ENCODE data around the gene TMEM42. TPM values are rescaled to one million over a fixed set of nuclear protein-coding genes. Genes with fewer than 3 reads are reported as not detected.

The TMEM42 gene
- total and polyA plus RNA-seq, 10 donors = 9.5 to 32.4 (median 14.8) TPM

- Histone ChIP-seq H3K4me1 (no peaks in the 10 kb centered on the region), H3K4me3 (no peak overlapping the region), H3K9me3 (no peaks in the 10 kb centered on the region), H3K27ac (no peak overlapping the region), H3K27me3 (replicated peaks in 1 of 7) (peaks cover 0 to 35% (median 0%) of the 10 kb centered on the region in 7 donors), H3K36me3 (no peaks in the 10 kb centered on the region)
- 68 to 78% (median 74%) methylated on average over 2 of the region's 2 CpGs for WGBS, 5 donors
- TF ChIP-seq CTCF (IDR thresholded peaks at IDR 0.05 in 8 of 11, conservative IDR thresholded peaks at IDR 0.05 in 3 of 11) (no peak), POLR2AphosphoS5 (IDR thresholded peaks at IDR 0.05) (no peak), POLR2A (IDR thresholded peaks at IDR 0.05) (no peak)
- no peak for DNase-seq
- intact Hi-C loops (cut with DNase I; ENCODE audit: low total_unique reads) = no loop called here
Measured at GRCh38 chr3:44896440-44896839, 34.7 kb downstream of the TMEM42 start.

- no peaks in the 10 kb centered on the region for H3K36me3 ChIP-seq
- H3K9me3 ChIP-seq = no peaks in the 10 kb centered on the region
- intact Hi-C loops (cut with DNase I; ENCODE audit: low total_unique reads) = no loop called here
- WGBS, 5 donors = 65 to 72% (median 66%) methylated on average over 13 of the region's 13 CpGs
- no peak for TF ChIP-seq POLR2A (IDR thresholded peaks at IDR 0.05)
- no peak for DNase-seq
- no peak overlapping the region for H3K4me3 ChIP-seq
- H3K4me1 ChIP-seq = no peaks in the 10 kb centered on the region
- H3K27me3 ChIP-seq (replicated peaks in 1 of 7) = peaks cover 0 to 32% (median 0%) of the 10 kb centered on the region in 7 donors
- H3K27ac ChIP-seq = no peak overlapping the region
Measured at GRCh38 chr3:44899683-44900367, 38.1 kb downstream of the TMEM42 start.

- H3K9me3 ChIP-seq = no peaks in the 10 kb centered on the region
- WGBS, 5 donors = 65 to 77% (median 69%) methylated on average over 4 of the region's 4 CpGs
- no peak for DNase-seq
- peaks cover 0 to 30% (median 0%) of the 10 kb centered on the region in 7 donors for H3K27me3 ChIP-seq (replicated peaks in 1 of 7)
- no peaks in the 10 kb centered on the region for H3K36me3 ChIP-seq
- no peak overlapping the region for H3K4me3 ChIP-seq
- H3K27ac ChIP-seq = no peak overlapping the region
- TF ChIP-seq CTCF (IDR thresholded peaks at IDR 0.05 in 8 of 11, conservative IDR thresholded peaks at IDR 0.05 in 3 of 11) (no peak), POLR2AphosphoS5 (IDR thresholded peaks at IDR 0.05) (no peak), POLR2A (IDR thresholded peaks at IDR 0.05) (no peak)
- no peaks in the 10 kb centered on the region for H3K4me1 ChIP-seq
- intact Hi-C loops (cut with DNase I; ENCODE audit: low total_unique reads) = no loop called here
Measured at GRCh38 chr3:44902628-44903027, 40.9 kb downstream of the TMEM42 start.

- DNase-seq = no peak
- no peak overlapping the region for H3K27ac ChIP-seq
- peaks cover 0 to 30% (median 0%) of the 10 kb centered on the region in 7 donors for H3K27me3 ChIP-seq (replicated peaks in 1 of 7)
- 24 to 41% (median 39%) methylated on average over 2 of the region's 2 CpGs for WGBS, 5 donors
- H3K4me3 ChIP-seq = no peak overlapping the region
- no peaks in the 10 kb centered on the region for H3K4me1 ChIP-seq
- no peaks in the 10 kb centered on the region for H3K9me3 ChIP-seq
- no peaks in the 10 kb centered on the region for H3K36me3 ChIP-seq
- intact Hi-C loops (cut with DNase I; ENCODE audit: low total_unique reads) = no loop called here
- TF ChIP-seq POLR2AphosphoS5 (IDR thresholded peaks at IDR 0.05) (no peak), CTCF (IDR thresholded peaks at IDR 0.05 in 8 of 11, conservative IDR thresholded peaks at IDR 0.05 in 3 of 11) (no peak), POLR2A (IDR thresholded peaks at IDR 0.05) (no peak)
Measured at GRCh38 chr3:44903314-44903713, 41.6 kb downstream of the TMEM42 start.

All from spleen (tissue), 11 donors.